ENCODE data around the gene PKP1.

GRCh38 chr1:201335901-201336300, 52.6 kb downstream of the PKP1 start:
- no peak for TF ChIP-seq POLR2A (IDR thresholded peaks at IDR 0.05)
- TF ChIP-seq, protein P1, sequence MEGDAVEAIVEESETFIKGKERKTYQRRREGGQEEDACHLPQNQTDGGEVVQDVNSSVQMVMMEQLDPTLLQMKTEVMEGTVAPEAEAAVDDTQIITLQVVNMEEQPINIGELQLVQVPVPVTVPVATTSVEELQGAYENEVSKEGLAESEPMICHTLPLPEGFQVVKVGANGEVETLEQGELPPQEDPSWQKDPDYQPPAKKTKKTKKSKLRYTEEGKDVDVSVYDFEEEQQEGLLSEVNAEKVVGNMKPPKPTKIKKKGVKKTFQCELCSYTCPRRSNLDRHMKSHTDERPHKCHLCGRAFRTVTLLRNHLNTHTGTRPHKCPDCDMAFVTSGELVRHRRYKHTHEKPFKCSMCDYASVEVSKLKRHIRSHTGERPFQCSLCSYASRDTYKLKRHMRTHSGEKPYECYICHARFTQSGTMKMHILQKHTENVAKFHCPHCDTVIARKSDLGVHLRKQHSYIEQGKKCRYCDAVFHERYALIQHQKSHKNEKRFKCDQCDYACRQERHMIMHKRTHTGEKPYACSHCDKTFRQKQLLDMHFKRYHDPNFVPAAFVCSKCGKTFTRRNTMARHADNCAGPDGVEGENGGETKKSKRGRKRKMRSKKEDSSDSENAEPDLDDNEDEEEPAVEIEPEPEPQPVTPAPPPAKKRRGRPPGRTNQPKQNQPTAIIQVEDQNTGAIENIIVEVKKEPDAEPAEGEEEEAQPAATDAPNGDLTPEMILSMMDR (IDR thresholded peaks at IDR 0.05), result no peak
